Thyroid gland (tissue), 4 donors: ENCODE data around the gene POLR2B. TPM values are rescaled to one million over a fixed set of nuclear protein-coding genes. Genes with fewer than 3 reads are reported as not detected.
A peak's percentile ranks its signal among the peaks of the same experiment; 100 is the strongest.

Source experiments
- DNase-seq, 2 donors: peaks; one replicate each; pipeline ENCODE4 v3.0.0-alpha.2; 2019
- H3K27ac ChIP-seq, 3 donors: fragments of 200-600 bp; sonication (generic); 1 replicate in 2 of 3; 2 replicates in 1 of 3; pipeline ENCODE4 v1.5.1; 2016 to 2019; ENCODE audit warnings: mild to moderate bottlenecking in 1 of 3, moderate library complexity in 1 of 3
- H3K27me3 ChIP-seq: fragments of 200-600 bp; sonication (generic); one replicate; pipeline ENCODE4 v1.5.1; 2019
- H3K36me3 ChIP-seq, 2 donors: fragments of 200-600 bp; sonication (generic); one replicate each; pipeline ENCODE4 v1.5.1; 2016 to 2019
- H3K4me1 ChIP-seq, 2 donors: fragments of 200-600 bp; sonication (generic); one replicate each; pipeline ENCODE4 v1.5.1; 2017 to 2019
- H3K4me3 ChIP-seq, 3 donors: fragments of 200-600 bp; sonication (generic); replicated peaks in 1 of 3; 1 replicate in 2 of 3; 2 replicates in 1 of 3; pipeline ENCODE4 v1.5.1; 2016; ENCODE audit warnings: mild to moderate bottlenecking in 1 of 3
- H3K9me3 ChIP-seq: fragments of 200-600 bp; sonication (generic); one replicate; pipeline ENCODE4 v1.5.1; 2017
- CTCF ChIP-seq, 6 experiments: fragments of 200-600 bp in 3 of 6; fragments of 450-650 bp in 3 of 6; sonication (generic) in 3 of 6; IDR thresholded peaks; one replicate each; pipeline ENCODE4 v1.5.1; 2016 to 2019; ENCODE audit warnings: antibody characterized with exemption in 6 of 6, mild to moderate bottlenecking in 2 of 6, inconsistent platforms in 1 of 6, moderate library complexity in 1 of 6
- POLR2A ChIP-seq, 2 donors: fragments of 450-650 bp; IDR thresholded peaks; one replicate each; pipeline ENCODE4 v1.6.1; 2017; ENCODE audit warnings: antibody characterized with exemption in 2 of 2, mild to moderate bottlenecking in 2 of 2, moderate library complexity in 1 of 2
- WGBS, 2 donors: methylation state at CpG; one replicate each; pipeline ENCODE4 v1.1.5; 2017; 5-methylcytosine and 5-hydroxymethylcytosine counted together
- intact Hi-C: fragments of 100-400 bp; cut with DNase I; formaldehyde crosslinking; loops from one replicate; pipeline ENCODE4 v1.15.1; 2023
- small RNA-seq: library from RNA; depleted of rRNA; stranded (forward); fragments of <200 nt; gene quantifications from one replicate; pipeline ENCODE3, GENCODE V24; 2016
- total RNA-seq, 4 donors: library from RNA; depleted of rRNA; stranded (reverse); fragments of >200 nt; gene quantifications; one replicate each; pipeline ENCODE4 v1.2.3, GENCODE V29; 2016

Gene POLR2B
- total RNA-seq, 4 donors from 2014 or later = 82.1 to 111 (median 84.2) TPM

GRCh38 chr4:57075367-57075766, 96.7 kb downstream of the POLR2B start:
- Histone ChIP-seq H3K27ac (peak overlapping the region in 2 of 3 donors; percentile 26 to 44), H3K27me3 (no peaks in the 10 kb centered on the region), H3K36me3 (no peaks in the 10 kb centered on the region), H3K4me1 (peaks cover 42 to 56% of the 10 kb centered on the region in 2 donors), H3K9me3 (no peaks in the 10 kb centered on the region), H3K4me3 (no peak overlapping the region)
- no peak for DNase-seq
- intact Hi-C loops = no loop called here
- TF ChIP-seq POLR2A (IDR thresholded peaks at IDR 0.05) (no peak), CTCF (IDR thresholded peaks at IDR 0.05) (no peak)

GRCh38 chr4:57076646-57077045, 98.0 kb downstream of the POLR2B start:
- intact Hi-C loops = no loop called here
- Histone ChIP-seq H3K36me3 (no peaks in the 10 kb centered on the region), H3K4me1 (peaks cover 42 to 65% of the 10 kb centered on the region in 2 donors), H3K27me3 (no peaks in the 10 kb centered on the region), H3K27ac (peak overlapping the region in 2 of 3 donors; percentile 26 to 44), H3K4me3 (no peak overlapping the region), H3K9me3 (no peaks in the 10 kb centered on the region)
- no peak for DNase-seq
- 57 to 65% methylated on average over 4 of the region's 4 CpGs for WGBS, 2 donors
- TF ChIP-seq CTCF (IDR thresholded peaks at IDR 0.05) (no peak), POLR2A (IDR thresholded peaks at IDR 0.05) (no peak)

- H3K36me3 ChIP-seq = no peaks in the 10 kb centered on the region
- TF ChIP-seq CTCF (IDR thresholded peaks at IDR 0.05) (no peak), POLR2A (IDR thresholded peaks at IDR 0.05) (no peak)
- peak in 1 of 2 donors; percentile 7 for DNase-seq
- no peak overlapping the region for H3K4me3 ChIP-seq
- WGBS, 2 donors = 75% methylated on average over 14 of the region's 14 CpGs
- no peaks in the 10 kb centered on the region for H3K9me3 ChIP-seq
- intact Hi-C loops = no loop called here
- peak overlapping the region; percentile 57 to 80 (median 66) for H3K27ac ChIP-seq
- peaks cover 42 to 71% of the 10 kb centered on the region in 2 donors for H3K4me1 ChIP-seq
- no peaks in the 10 kb centered on the region for H3K27me3 ChIP-seq
Measured at GRCh38 chr4:57077550-57078343, 99.1 kb downstream of the POLR2B start.

- DNase-seq = peak; percentile 71 to 73
- Histone ChIP-seq H3K4me3 (no peak overlapping the region), H3K27me3 (no peaks in the 10 kb centered on the region), H3K9me3 (no peaks in the 10 kb centered on the region), H3K27ac (peak overlapping the region; percentile 57 to 80 (median 66)), H3K36me3 (no peaks in the 10 kb centered on the region), H3K4me1 (peaks cover 42 to 77% of the 10 kb centered on the region in 2 donors)
- no peak for TF ChIP-seq CTCF (IDR thresholded peaks at IDR 0.05)
- peak in 1 of 2 donors; percentile 16 for TF ChIP-seq POLR2A (IDR thresholded peaks at IDR 0.05)
- intact Hi-C loops = no loop called here
- WGBS, 2 donors = 22 to 24% methylated on average over 10 of the region's 10 CpGs
Measured at GRCh38 chr4:57078685-57079521, 100.2 kb downstream of the POLR2B start.

Small RNA genes within 50 kb of the gene (small RNA-seq; reads per million reads assigned to genes)
- gene RNU6-998P = not detected

Other genes with a start within 250 kb of the POLR2B start
- gene SPINK2, start 157.2 kb upstream of the POLR2B start, total RNA-seq = 1 to 10 TPM in 1 of 4 donors, not detected in 3; 2.1 TPM
- gene REST, start 71.0 kb upstream of the POLR2B start, total RNA-seq = 10 to 100 TPM; 33.2 to 50.3 (median 41.1) TPM
- gene NOA1, start 1.3 kb upstream of the POLR2B start, total RNA-seq = 10 to 100 TPM; 22.1 to 27.4 (median 24.7) TPM
- 1,000 to 10,000 TPM in 3 of 4 donors, 100 to 1,000 TPM in 1; 660 to 2,581 (median 1,387) TPM for gene IGFBP7, start 131.5 kb downstream of the POLR2B start, total RNA-seq